Measurements from ENCODE around the gene SCAMP4. TPM values are rescaled to one million over a fixed set of nuclear protein-coding genes. Genes with fewer than 3 reads are reported as not detected.

The SCAMP4 gene
- total and polyA plus RNA-seq, 2 of the 13 experiments (the other 11 are each of a cell fraction or from before 2014, with no cell fraction given), result 10.7 to 13.7 TPM

- TF ChIP-seq TFE3 (CRISPR knock-in tag; IDR thresholded peaks at IDR 0.05) (no peak), IRF2 (CRISPR knock-in tag; IDR thresholded peaks at IDR 0.05) (no peak), DMTF1 (CRISPR knock-in tag; IDR thresholded peaks at IDR 0.05) (no peak), SATB2 (CRISPR knock-in tag; IDR thresholded peaks at IDR 0.05) (no peak), PCBP2 (optimal IDR thresholded peaks at IDR 0.05; ENCODE audit: low read depth, low read length, poor library complexity, severe bottlenecking) (no peak)
These were observed 52.5 kb downstream of the SCAMP4 start (continued) for GRCh38 chr19:1957562-1958248.

- Histone ChIP-seq H3K4me2 (ENCODE audit: low read depth, low read length) (no peak overlapping the region), H3K27ac (ENCODE audit: extremely low read length, insufficient read depth, low read length) (no peak overlapping the region), H3K36me3 (replicated peaks in 1 of 2; ENCODE audit: control insufficient read depth in 1 of 2, insufficient read depth in 2 of 2, low read length in 2 of 2) (peaks cover 4 to 9% of the 10 kb centered on the region in 2 experiments; a peak in 4 of 5 replicates), H3K27me3 (ENCODE audit: control insufficient read depth in 1 of 2, insufficient read depth in 2 of 2, low read length in 2 of 2) (no peaks in the 10 kb centered on the region), H3K4me1 (ENCODE audit: insufficient read depth, low read length) (no peaks in the 10 kb centered on the region), H3K4me3 (replicated peaks in 1 of 3; ENCODE audit: insufficient read depth in 1 of 3, low read depth in 2 of 3, low read length in 3 of 3) (no peak overlapping the region), H3K9ac (ENCODE audit: insufficient read depth, low read depth, low read length) (no peak overlapping the region), H2AFZ (ENCODE audit: low read length) (no peak overlapping the region), H3K9me3 (ENCODE audit: low read length) (no peaks in the 10 kb centered on the region), H4K20me1 (ENCODE audit: insufficient read depth, low read length) (peaks cover 26% of the 10 kb centered on the region; the same call in 1 of the 2 replicates), H3K79me2 (ENCODE audit: insufficient read depth, low read length) (peaks cover 10% of the 10 kb centered on the region)
- BruUV-seq (replicated peaks), result no TSS peak
- WGBS (ENCODE audit: low lambda C conversion rate), result 96% methylated on average over 15 of the region's 32 CpGs
- ChIA-PET CTCF (ENCODE audit: low intra/inter-chr PET ratio, low total read pairs) (no interaction called here), POLR2A (no interaction called here)
- DNase-seq (ENCODE audit: low spot score), result no peak
- no peak for FAIRE-seq
- in situ Hi-C loops (cut with HindIII; ENCODE audit: extremely low pct_ligation_motif_present, low pct_unique_long_range_greater_than_20kb), result no loop called here
- no peak for ATAC-seq
- intact Hi-C loops (cut with micrococcal nuclease; ENCODE audit: unreplicated experiment), result no loop called here
- TF ChIP-seq GATA4 (IDR thresholded peaks at IDR 0.05; ENCODE audit: borderline replicate concordance, low read depth), result no peak
- TF ChIP-seq ZNF207 (IDR thresholded peaks at IDR 0.05; ENCODE audit: borderline replicate concordance), result no peak
- no peak for TF ChIP-seq SMC3 (IDR thresholded peaks at IDR 0.05; ENCODE audit: low read length)
- no peak for TF ChIP-seq MXI1 (IDR thresholded peaks at IDR 0.05; ENCODE audit: borderline replicate concordance, low read depth, low read length)
- TF ChIP-seq ZNF350 (CRISPR knock-in tag; IDR thresholded peaks at IDR 0.05; ENCODE audit: borderline replicate concordance, low read depth), result no peak
These were observed 54.9 kb downstream of the SCAMP4 start for GRCh38 chr19:1959928-1960589.

Measured in HepG2 (cell line).